ENCODE data around the gene TRIM67. TPM values are rescaled to one million over a fixed set of nuclear protein-coding genes. Genes with fewer than 3 reads are reported as not detected.

TRIM67 gene
- total RNA-seq, 3 donors from 2014 or later, result 0.05 to 0.22 TPM; not detected in 1

DNA sequence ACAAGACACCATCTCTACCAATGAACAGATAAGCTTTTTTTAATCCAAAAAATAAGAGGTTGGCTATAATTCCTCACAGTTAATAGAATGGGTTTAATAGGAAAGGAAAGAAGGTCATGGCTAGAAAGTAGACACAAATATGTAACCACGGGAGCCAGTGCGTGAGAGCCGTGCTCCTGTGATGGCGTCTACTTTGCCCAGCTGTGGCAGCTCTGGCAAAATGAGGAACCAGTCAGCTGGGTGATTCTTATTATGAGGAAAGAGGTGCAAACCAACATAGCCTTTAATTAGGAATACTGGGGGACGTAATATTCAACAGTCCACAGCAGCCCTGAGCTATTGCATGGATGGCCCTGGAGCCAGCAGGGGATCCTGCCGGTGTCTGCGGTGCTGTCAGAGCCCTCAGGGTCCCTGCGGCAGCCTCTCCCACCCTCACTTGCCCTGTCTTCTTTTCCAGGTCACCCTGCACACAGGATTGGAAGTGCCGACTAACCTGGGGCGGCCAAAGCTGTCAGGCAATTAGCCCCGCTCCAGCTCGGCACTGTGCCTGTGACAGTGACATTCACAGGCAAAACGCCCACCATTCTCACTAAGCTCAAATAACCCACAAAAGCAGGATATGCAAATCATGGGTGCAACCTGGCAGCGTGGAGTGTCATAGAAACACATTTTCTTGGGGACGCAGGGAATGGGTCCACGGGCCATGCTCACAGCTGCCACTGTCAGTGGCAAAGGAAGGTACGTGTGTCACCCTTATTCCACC lies 53.2 kb downstream of the TRIM67 start:
- no peak for TF ChIP-seq CTCF (IDR thresholded peaks at IDR 0.05)
- H3K4me3 ChIP-seq, result no peak overlapping the region
- intact Hi-C loops (cut with DNase I, micrococcal nuclease), result loop anchor here in 1 of 2 donors (5.0 kb wide), 1 partner anchor 298 kb away; no protein-coding TSS in a partner anchor
- H3K36me3 ChIP-seq (ENCODE audit: low read depth), result no peaks in the 10 kb centered on the region
- H3K9me3 ChIP-seq, result no peaks in the 10 kb centered on the region
- DNase-seq (no peak), ATAC-seq (no peak)
- peaks cover 14% of the 10 kb centered on the region for H3K4me1 ChIP-seq (ENCODE audit: low read depth)

DNA sequence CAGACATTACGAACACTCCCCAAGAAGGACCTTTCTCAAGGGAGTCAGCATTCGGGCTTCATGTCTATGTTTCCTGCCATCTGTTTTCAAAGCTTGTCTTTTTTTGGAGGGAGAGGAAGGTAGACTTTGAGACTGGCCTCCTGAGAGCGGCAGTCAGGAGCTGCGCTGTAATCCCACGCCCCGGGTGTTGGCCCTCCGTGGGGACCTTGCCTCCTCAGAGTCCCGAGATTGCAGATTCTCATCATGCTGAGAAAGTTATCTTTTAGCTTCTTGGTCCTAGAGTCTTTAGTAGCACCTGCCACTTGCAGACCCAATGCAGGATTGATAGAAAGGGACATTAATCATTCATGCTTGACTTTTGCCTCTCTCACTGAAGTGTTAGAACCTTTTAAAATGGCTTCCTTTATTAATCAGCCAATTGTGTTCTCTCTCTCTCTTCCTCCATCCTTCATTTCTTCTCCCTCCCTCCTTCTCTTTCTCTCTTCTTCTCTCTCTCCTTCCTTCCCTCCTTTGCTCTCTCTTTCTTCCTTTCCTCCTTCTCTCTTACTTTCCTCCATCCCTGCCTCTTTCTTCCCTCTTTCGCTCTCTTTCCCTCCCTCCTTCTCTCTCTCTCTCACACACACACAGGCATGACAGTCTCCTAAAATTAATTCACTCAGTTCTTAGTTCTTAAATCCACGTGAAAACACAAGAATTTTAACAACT lies 54.0 kb downstream of the TRIM67 start:
- DNase-seq (no peak), ATAC-seq (no peak)
- H3K36me3 ChIP-seq (ENCODE audit: low read depth), result no peaks in the 10 kb centered on the region
- intact Hi-C loops (cut with DNase I, micrococcal nuclease), result no loop called here
- no peak overlapping the region for H3K4me3 ChIP-seq
- no peaks in the 10 kb centered on the region for H3K9me3 ChIP-seq
- TF ChIP-seq CTCF (IDR thresholded peaks at IDR 0.05), result no peak
- peaks cover 14% of the 10 kb centered on the region for H3K4me1 ChIP-seq (ENCODE audit: low read depth)

GRCh38 chr1:231216498-231216897 lies 54.6 kb downstream of the TRIM67 start:
- peak in 2 of 3 donors; percentile 63 to 72 for DNase-seq
- Histone ChIP-seq H3K4me1 (ENCODE audit: low read depth) (peaks cover 11% of the 10 kb centered on the region), H3K4me3 (no peak overlapping the region), H3K36me3 (ENCODE audit: low read depth) (no peaks in the 10 kb centered on the region), H3K9me3 (no peaks in the 10 kb centered on the region)
- intact Hi-C loops (cut with DNase I, micrococcal nuclease), result no loop called here
- no peak for TF ChIP-seq CTCF (IDR thresholded peaks at IDR 0.05)
- peak; percentile 90 for ATAC-seq

DNA sequence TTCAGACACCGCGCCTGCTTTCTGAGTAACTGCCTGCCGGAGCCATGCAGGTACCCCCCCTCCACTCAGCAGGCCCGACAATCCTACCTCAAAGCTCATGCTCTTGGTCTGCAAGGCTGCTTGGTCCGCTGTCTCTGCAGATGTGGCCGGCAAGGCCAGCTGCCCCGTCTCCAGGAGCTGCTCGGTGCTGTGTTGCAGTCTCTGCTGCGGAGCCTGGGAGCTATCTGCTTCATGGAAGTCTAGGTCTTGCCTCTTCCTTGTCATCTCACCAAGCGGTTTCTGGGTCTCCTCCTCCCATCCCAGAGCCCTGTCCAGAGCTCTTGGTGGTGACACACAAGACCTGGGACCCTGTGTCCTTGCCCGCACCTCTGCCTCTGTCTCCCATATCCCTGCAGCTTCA lies 55.2 kb downstream of the TRIM67 start:
- DNase-seq (no peak), ATAC-seq (no peak)
- Histone ChIP-seq H3K9me3 (no peaks in the 10 kb centered on the region), H3K36me3 (ENCODE audit: low read depth) (no peaks in the 10 kb centered on the region), H3K4me1 (ENCODE audit: low read depth) (peaks cover 8% of the 10 kb centered on the region), H3K4me3 (no peak overlapping the region)
- TF ChIP-seq CTCF (IDR thresholded peaks at IDR 0.05), result no peak
- intact Hi-C loops (cut with DNase I, micrococcal nuclease), result no loop called here

- no peak for ATAC-seq
- no peak for DNase-seq
- Histone ChIP-seq H3K36me3 (ENCODE audit: low read depth) (no peaks in the 10 kb centered on the region), H3K4me1 (ENCODE audit: low read depth) (peaks cover 6% of the 10 kb centered on the region), H3K9me3 (no peaks in the 10 kb centered on the region), H3K4me3 (no peak overlapping the region)
- TF ChIP-seq CTCF (IDR thresholded peaks at IDR 0.05), result no peak
- intact Hi-C loops (cut with DNase I, micrococcal nuclease), result no loop called here
These were observed 56.2 kb downstream of the TRIM67 start for GRCh38 chr1:231218078-231218477.

All from mucosa of descending colon (tissue), 3 donors.